Esophagus squamous epithelium (tissue), 5 donors: ENCODE measurements around the gene SLC24A4. TPM values are rescaled to one million over a fixed set of nuclear protein-coding genes. Genes with fewer than 3 reads are reported as not detected.

Experiments used
- DNase-seq: peaks from one replicate; lab custom pipeline; 2025; lab: John Stamatoyannopoulos, UW
- H3K27ac ChIP-seq, 4 donors: fragments of 200-600 bp; sonication (generic); one replicate each; pipeline ENCODE4 v1.5.1; 2016 to 2019; ENCODE audit warnings: mild to moderate bottlenecking in 1 of 4
- H3K27me3 ChIP-seq, 4 donors: fragments of 200-600 bp; sonication (generic); 1 replicate in 3 of 4; 2 replicates in 1 of 4; pipeline versions ENCODE4 v1.5.1 to v1.6.0; 2017 to 2021; ENCODE audit warnings: antibody characterized with exemption in 1 of 4
- H3K36me3 ChIP-seq, 3 donors: fragments of 200-600 bp; sonication (generic); one replicate each; pipeline ENCODE4 v1.5.1; 2016 to 2019
- H3K4me1 ChIP-seq, 3 donors: fragments of 200-600 bp; sonication (generic); one replicate each; pipeline ENCODE4 v1.5.1; 2017 to 2019
- H3K4me3 ChIP-seq, 4 donors: fragments of 200-600 bp; sonication (generic); 1 replicate in 3 of 4; 2 replicates in 1 of 4; pipeline ENCODE4 v1.5.1; 2016 to 2019; ENCODE audit warnings: mild to moderate bottlenecking in 2 of 4, moderate library complexity in 1 of 4
- H3K9me3 ChIP-seq, 3 donors: fragments of 200-600 bp; sonication (generic); one replicate each; pipeline ENCODE4 v1.5.1; 2016 to 2019
- CTCF ChIP-seq, 6 experiments: fragments of 450-650 bp in 4 of 6; fragments of 200-600 bp in 2 of 6; sonication (generic) in 2 of 6; IDR thresholded peaks; one replicate each; pipeline ENCODE4 v1.5.1; 2016 to 2019; ENCODE audit warnings: antibody characterized with exemption in 6 of 6, mild to moderate bottlenecking in 4 of 6, moderate library complexity in 4 of 6
- POLR2A ChIP-seq, 4 donors: fragments of 450-650 bp; IDR thresholded peaks; one replicate each; pipeline ENCODE4 v1.6.1; 2017; ENCODE audit warnings: antibody characterized with exemption in 4 of 4, mild to moderate bottlenecking in 4 of 4, moderate library complexity in 3 of 4
- WGBS, 2 donors: methylation state at CpG; one replicate each; pipeline ENCODE4 v1.1.5; 2018; 5-methylcytosine and 5-hydroxymethylcytosine counted together
- intact Hi-C: fragments of 100-400 bp; cut with DNase I; formaldehyde crosslinking; loops from one replicate; pipeline ENCODE4 v1.15.0; 2022
- total RNA-seq, 4 donors: library from RNA; depleted of rRNA; stranded (reverse); fragments of >200 nt; gene quantifications; one replicate each; pipeline ENCODE4 v1.1.0, GENCODE V29; 2016
- donor health status: DM: yes; HTN: yes; CAD: no.

Gene SLC24A4
- total RNA-seq, 4 donors from 2014 or later: 0.04 to 0.38 (median 0.20) TPM

GRCh38 chr14:92384461-92385133 is 61.6 kb downstream of the SLC24A4 start:
- intact Hi-C loops: no loop called here
- Histone ChIP-seq H3K9me3 (no peaks in the 10 kb centered on the region), H3K27me3 (no peaks in the 10 kb centered on the region), H3K27ac (no peak overlapping the region), H3K4me3 (no peak overlapping the region), H3K36me3 (no peaks in the 10 kb centered on the region), H3K4me1 (no peaks in the 10 kb centered on the region)
- WGBS, 2 donors: 84 to 85% methylated on average over 5 of the region's 5 CpGs
- TF ChIP-seq CTCF (IDR thresholded peaks at IDR 0.05): no peak
- DNase-seq: no peak

GRCh38 chr14:92385561-92385960 is 62.6 kb downstream of the SLC24A4 start:
- H3K9me3 ChIP-seq: no peaks in the 10 kb centered on the region
- H3K27ac ChIP-seq: no peak overlapping the region
- intact Hi-C loops: no loop called here

GRCh38 chr14:92386165-92386564 is 63.2 kb downstream of the SLC24A4 start:
- Histone ChIP-seq H3K27ac (no peak overlapping the region), H3K4me1 (no peaks in the 10 kb centered on the region), H3K27me3 (peaks cover 0 to 3% (median 0%) of the 10 kb centered on the region in 4 donors), H3K9me3 (no peaks in the 10 kb centered on the region), H3K36me3 (no peaks in the 10 kb centered on the region), H3K4me3 (no peak overlapping the region)
- WGBS, 2 donors: 77 to 87% methylated on average over 5 of the region's 5 CpGs
- no peak for TF ChIP-seq POLR2A (IDR thresholded peaks at IDR 0.05)
- DNase-seq: no peak
- intact Hi-C loops: no loop called here

More at GRCh38 chr14:92385561-92385960, 62.6 kb downstream of the SLC24A4 start:
- 58 to 86% methylated on average over 5 to 10 of the region's 11 CpGs for WGBS, 2 donors
- no peak overlapping the region for H3K4me3 ChIP-seq
- peaks cover 0 to 2% (median 0%) of the 10 kb centered on the region in 4 donors for H3K27me3 ChIP-seq
- TF ChIP-seq CTCF (IDR thresholded peaks at IDR 0.05) (no peak), POLR2A (IDR thresholded peaks at IDR 0.05) (no peak)
- no peaks in the 10 kb centered on the region for H3K4me1 ChIP-seq
- no peaks in the 10 kb centered on the region for H3K36me3 ChIP-seq
- DNase-seq: no peak

- intact Hi-C loops: no loop called here
- H3K27me3 ChIP-seq: peaks cover 0 to 3% (median 0%) of the 10 kb centered on the region in 4 donors
- WGBS, 2 donors: 32 to 40% methylated on average over 8 to 9 of the region's 9 CpGs
- H3K4me1 ChIP-seq: no peaks in the 10 kb centered on the region
- H3K27ac ChIP-seq: no peak overlapping the region
- TF ChIP-seq POLR2A (IDR thresholded peaks at IDR 0.05): no peak
- no peak overlapping the region for H3K4me3 ChIP-seq
- H3K36me3 ChIP-seq: no peaks in the 10 kb centered on the region
- H3K9me3 ChIP-seq: no peaks in the 10 kb centered on the region
- DNase-seq: no peak
These were observed 63.7 kb downstream of the SLC24A4 start for GRCh38 chr14:92386637-92387036.

GRCh38 chr14:92387578-92387977 is 64.6 kb downstream of the SLC24A4 start:
- no peak overlapping the region for H3K27ac ChIP-seq
- DNase-seq: no peak
- TF ChIP-seq POLR2A (IDR thresholded peaks at IDR 0.05): no peak
- no peak for TF ChIP-seq CTCF (IDR thresholded peaks at IDR 0.05)
- no peak overlapping the region for H3K4me3 ChIP-seq
- peaks cover 0 to 3% (median 0%) of the 10 kb centered on the region in 4 donors for H3K27me3 ChIP-seq
- H3K9me3 ChIP-seq: no peaks in the 10 kb centered on the region
- H3K36me3 ChIP-seq: no peaks in the 10 kb centered on the region
- intact Hi-C loops: no loop called here
- H3K4me1 ChIP-seq: no peaks in the 10 kb centered on the region
- 67 to 82% methylated on average over 1 of the region's 1 CpG for WGBS, 2 donors

GRCh38 chr14:92389598-92390158 is 66.7 kb downstream of the SLC24A4 start:
- no peak overlapping the region for H3K4me3 ChIP-seq
- WGBS, 2 donors: 71 to 73% methylated on average over 12 of the region's 12 CpGs
- TF ChIP-seq CTCF (IDR thresholded peaks at IDR 0.05): no peak
- no peak for TF ChIP-seq POLR2A (IDR thresholded peaks at IDR 0.05)
- H3K27ac ChIP-seq: no peak overlapping the region
- no peaks in the 10 kb centered on the region for H3K9me3 ChIP-seq
- intact Hi-C loops: no loop called here
- H3K4me1 ChIP-seq: no peaks in the 10 kb centered on the region
- DNase-seq: no peak
- H3K27me3 ChIP-seq: peaks cover 0 to 3% (median 0%) of the 10 kb centered on the region in 4 donors
- H3K36me3 ChIP-seq: no peaks in the 10 kb centered on the region
